HG03354 (cell line): ENCODE results near the gene MKRN1.
"Not testable (repeated sequence)": the region's sequence is repeated elsewhere in the genome, so short reads cannot be mapped to it uniquely, and the experiment has no call there.

Experiments used
- ATAC-seq: cut with Tn5 transposase; IDR thresholded peaks from one replicate; pipeline ENCODE4 v1.9.1; 2021; ENCODE audit warnings: mild to moderate bottlenecking; ENCODE audit not compliant: unreplicated experiment, poor library complexity, severe bottlenecking

The MKRN1 gene

DNA sequence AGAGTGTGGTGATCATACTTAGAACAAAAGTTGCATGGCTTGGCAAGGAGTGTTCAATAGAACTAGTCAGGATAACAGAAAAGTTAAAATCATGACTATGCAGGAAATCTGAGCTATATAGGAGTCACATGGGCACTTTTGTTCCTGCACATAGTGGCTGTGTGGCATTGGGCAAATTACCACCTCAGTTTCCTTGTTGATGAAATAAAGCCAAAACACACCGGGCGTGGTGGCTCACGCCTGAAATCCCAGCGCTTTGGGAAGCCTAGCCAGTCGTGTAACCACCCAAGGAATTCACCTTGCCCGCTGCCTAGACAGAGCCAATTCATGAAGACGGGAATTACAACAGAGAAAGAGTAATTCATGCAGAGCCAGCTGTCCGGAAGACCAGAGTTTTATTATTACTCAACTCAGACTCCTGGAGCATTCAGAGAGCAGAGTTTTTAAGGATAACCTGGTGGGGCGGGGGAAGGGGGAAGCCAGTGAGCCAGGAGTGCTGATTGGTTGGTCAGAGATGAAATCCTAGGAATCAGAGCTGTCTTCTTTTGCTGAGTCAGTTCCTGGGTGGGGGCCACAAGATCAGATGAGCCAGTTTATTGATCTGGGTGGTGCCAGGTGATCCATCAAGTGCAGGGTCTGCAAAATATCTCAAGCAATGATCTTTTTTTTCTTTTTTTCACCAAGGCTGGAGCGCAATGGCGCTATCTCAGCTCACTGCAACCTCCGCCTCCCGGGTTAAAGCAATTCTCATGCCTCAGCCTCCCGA lies 6.4 kb upstream of the MKRN1 start:
- ATAC-seq = no peak

DNA sequence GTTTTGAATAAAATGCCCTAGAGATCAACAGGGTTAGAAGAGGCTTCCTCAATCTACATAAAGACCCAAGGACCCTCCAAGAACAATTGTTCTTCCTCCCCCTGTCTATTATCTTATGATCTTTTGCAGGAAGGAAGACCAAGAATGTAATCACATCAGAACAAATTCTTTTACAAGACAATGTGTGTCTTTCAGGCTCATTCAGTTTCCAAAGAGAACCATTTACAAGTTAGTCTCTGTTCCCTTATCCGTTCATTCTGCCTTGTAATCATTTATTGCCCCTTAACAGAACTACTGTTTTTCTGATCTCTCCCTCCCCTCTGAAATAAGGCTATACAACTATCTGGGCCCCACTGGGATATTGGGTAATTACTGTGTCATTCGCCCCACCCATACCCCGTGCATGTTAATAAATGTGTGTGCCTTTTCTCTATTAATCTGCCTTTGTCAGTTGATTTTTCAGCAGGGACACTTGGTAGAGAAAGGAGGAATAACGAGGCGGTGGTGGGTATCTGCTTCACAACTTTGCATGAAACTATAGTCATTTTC lies 5.7 kb upstream of the MKRN1 start:
- ATAC-seq = no peak

DNA sequence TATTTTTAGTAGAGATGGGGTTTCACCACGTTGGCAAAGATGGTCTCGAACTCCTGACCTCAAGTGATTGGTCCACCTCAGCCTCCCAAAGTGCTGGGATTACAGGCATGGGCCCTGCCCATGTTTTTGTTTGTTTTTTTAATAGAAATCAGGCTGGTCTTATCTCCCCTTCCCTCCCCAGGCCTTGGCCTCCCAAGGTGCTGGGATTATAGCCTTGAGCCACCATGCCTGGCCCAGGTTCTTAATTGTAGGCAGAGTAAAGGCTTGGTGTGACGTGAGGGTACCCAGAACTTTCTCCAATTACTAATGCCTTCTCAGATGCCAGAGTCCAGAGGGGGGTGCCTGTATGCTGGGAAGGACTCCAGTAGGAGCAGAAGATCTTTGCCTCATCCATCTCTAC lies 5.2 kb upstream of the MKRN1 start:
- ATAC-seq = no peak

DNA sequence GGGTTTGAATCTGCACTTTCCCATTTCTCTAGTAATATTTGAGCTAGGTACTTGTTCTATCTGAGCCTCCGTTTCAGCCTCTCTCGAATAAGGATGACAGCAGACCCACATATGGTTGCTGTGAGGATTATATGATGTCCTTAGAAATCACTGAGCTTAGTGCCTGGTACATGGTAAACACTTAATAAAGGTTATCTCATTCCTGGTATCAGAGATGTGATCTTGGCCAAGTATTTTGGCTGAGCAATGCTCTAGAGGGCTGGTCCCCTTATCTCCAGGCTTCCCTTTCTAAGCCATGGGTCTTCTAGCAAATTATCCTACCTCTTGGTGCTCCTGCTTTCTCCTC lies 407 bp upstream of the MKRN1 start:
- no peak for ATAC-seq

GRCh38 chr7:140478246-140479061 lies 851 bp downstream of the MKRN1 start:
- peak; percentile 35 for ATAC-seq

- no peak for ATAC-seq
Observed at GRCh38 chr7:140476698-140477261, 2.5 kb downstream of the MKRN1 start.

GRCh38 chr7:140475747-140476333 lies 3.5 kb downstream of the MKRN1 start:
- ATAC-seq = no peak

DNA sequence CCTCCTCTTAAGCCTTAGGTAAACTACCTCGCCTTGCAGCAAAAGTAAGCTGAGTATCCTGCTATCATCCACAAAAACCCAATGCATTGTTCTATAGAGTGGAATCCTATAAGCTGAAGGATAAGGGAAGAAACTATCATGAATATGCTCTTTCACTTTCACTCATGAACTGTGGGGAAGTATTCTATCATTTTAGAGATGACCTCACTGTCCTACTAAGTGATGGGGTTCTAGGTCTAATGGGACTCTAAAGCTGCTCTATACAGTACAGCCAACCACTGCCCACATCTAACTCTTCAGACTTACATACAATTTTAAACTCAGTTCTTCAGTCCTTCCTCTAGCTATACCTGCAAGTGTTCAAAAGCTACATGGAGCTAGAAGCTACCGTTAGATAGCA lies 16.2 kb downstream of the MKRN1 start:
- ATAC-seq = no peak

DNA sequence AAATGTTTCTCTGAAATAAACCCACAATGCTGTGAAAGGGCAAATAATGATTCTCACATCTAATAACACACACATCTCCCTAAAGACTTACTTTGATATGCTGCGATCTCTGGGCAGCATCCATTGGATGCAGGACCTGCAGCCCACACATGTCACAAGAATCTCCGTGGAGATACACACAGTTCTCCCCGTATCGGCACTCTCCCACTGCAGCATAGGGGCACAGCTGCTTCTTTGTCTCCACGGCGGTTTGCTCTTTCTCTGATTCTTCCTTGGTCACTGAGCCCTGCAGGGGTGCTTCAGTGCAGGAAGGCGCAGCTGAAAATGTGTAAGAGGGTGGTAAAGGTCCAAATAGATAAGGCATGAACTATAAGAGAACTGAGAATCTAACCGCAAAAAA lies 20.4 kb downstream of the MKRN1 start:
- no peak for ATAC-seq

GRCh38 chr7:140458201-140458600 lies 21.1 kb downstream of the MKRN1 start:
- ATAC-seq = no peak

DNA sequence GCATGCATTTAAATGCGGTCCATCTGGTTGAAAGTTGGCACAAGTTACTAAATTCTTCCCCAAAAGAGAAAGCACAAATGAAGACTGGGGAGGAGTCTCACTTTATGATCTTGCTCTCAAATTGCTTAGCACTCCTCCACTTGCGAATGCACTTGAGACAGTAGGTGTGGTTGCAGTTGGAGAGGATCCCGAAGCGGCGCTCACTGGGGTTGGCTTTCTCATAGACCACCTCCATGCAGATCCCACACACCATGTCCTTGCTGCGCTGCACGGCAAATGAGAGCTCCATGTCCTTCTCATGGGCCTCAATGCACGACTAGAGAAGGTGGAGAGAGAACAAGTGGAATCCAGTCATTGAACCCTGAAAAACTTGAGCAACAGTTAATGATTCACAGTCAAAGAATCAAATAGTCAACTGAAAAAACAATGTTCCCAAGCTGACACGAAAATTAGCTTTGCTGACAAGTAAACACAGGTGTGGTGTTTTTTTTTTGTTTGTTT lies 22.7 kb downstream of the MKRN1 start:
- no peak for ATAC-seq

DNA sequence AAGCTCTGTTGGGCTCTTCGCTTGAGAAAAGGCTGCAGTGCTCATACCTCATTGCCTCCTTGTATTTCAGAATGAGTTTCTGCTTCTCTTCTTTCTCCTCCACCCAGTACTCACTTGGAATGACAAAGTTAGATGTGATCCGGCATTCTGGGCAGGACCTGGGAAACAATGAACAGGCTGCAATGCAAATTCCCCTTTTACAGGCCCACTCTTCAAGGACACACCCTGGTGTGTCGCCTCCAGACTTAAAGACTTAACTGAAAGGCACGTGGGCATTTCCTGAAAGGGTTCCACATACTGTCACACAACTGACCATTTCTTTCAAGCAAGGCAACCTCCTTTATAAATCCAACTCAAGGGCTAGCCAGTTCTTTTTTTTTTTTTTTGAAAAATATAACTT lies 23.6 kb downstream of the MKRN1 start:
- ATAC-seq = no peak

- ATAC-seq = no peak
Observed at GRCh38 chr7:140454657-140455015, 24.7 kb downstream of the MKRN1 start.

GRCh38 chr7:140453785-140454656 lies 25.3 kb downstream of the MKRN1 start:
- ATAC-seq = not testable (repeated sequence)

DNA sequence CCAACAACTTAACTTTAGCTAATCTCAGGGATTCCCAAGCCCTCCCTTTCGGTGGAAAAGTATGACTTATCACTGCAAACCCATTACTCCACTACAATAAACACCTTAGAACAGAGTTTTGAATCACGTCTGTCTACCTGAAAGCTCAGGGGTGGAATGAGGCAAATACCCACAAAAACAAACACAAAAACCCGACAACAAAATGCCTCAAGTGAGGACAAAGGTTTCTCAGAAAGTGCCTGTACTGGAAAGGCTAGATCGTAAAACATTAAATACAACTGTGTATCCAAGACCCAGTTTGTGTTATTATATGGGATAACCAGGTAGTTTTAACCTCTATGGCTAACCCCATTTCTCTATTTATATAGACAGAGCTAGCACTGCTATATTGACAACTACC lies 26.0 kb downstream of the MKRN1 start:
- ATAC-seq = no peak

DNA sequence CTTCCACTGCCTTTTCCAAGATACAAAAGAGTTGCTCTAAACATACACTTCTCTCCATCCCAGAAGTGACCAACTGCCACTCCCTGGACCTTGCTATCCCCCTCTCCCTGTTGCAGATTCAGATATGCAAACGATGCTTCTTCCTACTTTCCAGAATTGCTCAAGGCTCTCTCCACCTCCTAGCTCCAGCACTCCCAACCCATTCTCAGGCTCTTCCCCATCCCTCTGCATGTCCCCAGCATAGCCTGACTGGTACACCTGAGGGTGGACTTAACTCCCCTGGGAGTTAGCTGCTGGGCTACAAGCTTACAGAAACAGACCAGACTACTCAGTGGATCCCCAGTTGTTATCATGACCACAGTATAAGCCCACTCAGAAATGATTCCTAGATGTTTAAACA lies 27.6 kb downstream of the MKRN1 start:
- ATAC-seq = no peak

DNA sequence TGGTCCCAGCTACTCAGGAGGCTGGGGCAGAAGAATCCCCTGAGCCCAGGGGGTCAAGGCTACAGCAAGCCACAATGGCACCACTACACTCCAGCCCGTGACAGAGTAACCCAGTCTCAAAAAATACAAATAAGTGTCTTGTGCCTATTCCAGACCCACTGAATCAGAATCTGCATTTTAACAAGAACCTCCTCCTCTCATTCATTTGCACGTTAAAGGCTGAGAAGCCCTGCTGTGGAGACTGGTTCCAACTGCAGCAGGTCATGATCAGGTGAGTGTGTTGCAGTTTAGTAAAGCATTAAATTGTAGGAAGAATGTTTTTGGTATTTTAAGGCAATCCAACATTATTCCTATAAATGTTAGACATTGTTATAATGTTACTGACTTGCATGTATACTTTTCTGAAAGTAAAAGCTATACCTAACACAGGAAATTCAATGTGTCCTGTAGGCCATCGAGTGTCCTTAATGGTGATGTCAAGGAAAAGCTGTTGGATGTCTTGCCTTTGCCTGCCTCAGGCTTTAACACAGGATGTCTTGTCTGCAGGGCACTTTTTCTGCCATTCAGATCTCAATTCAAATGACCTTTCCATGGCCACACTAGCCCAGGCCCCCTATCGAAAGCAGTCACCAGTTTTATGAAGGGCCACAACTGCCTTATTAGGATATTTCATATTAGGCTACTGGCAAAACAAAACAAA lies 30.4 kb downstream of the MKRN1 start:
- no peak for ATAC-seq

DNA sequence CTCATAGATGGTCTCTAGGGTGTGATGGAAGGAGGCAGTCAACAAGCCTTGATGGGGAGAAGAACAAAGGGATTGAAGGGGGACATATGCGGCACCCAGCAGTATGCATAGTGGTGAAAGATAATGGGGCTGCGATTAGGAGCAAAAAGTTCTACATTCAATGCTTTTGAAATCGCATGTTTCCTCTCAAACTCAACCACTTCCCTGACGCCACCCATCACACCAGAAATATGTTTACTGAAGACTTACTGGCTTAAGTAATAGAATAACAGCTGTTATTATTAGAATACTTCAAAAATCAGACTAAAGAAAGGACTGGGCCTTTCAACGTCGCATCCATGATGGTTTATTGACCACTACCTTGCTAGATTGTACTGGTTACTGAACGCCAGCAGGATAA lies 31.5 kb downstream of the MKRN1 start:
- ATAC-seq = no peak

DNA sequence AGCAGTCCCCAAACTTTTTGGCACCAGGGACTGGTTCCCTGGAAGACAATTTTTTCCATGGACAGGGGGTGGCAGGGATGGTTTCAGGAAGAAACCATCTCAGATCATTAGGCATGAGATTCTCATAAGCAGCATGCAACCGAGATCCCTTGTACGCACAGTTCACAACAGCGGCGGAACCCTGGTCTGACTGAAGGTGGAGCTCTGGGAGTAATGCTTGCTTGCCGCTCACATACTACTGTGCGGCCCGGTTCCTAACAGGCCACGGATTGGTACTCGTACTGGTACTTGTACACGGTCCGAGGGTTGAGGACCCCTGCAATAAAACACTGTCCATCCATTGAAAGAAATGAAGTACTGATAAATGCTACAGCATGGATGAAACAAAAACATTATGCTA lies 32.8 kb downstream of the MKRN1 start:
- no peak for ATAC-seq
